HG02588 (cell line): Measurements from ENCODE around the gene GTF3C1.
A peak's percentile ranks its signal among the peaks of the same experiment; 100 is the strongest.

Experiments
- ATAC-seq: cut with Tn5 transposase; IDR thresholded peaks from one replicate; pipeline ENCODE4 v1.9.1; 2021; ENCODE audit warnings: mild to moderate bottlenecking, moderate library complexity; ENCODE audit not compliant: unreplicated experiment

GTF3C1 gene

DNA sequence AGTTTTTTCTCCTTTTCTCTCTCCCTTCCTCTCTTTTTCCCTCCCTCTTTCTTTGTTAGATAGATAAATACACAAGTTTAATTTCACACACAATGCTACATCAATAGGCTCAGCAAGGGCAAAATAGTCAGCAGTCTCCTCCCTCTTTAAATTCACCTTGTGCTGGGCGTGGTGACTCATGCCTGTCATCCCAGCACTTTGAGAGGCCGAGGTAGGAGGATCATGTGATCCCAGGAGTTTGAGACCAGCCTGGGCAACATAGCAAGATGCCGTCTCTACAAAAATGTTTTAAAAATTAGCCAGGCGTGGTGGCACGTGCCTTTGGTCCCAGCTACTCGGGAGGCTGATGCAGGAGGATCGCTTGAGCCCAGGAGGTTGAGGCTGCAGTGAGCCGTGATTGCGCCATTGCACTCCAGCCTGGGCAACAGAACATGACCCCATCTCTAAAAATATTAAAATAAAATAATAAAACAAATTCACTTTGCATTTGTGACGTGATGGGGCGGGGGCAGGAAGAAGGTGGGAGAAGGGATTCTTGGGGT, 120.3 kb downstream of the GTF3C1 start:
- no peak for ATAC-seq

DNA sequence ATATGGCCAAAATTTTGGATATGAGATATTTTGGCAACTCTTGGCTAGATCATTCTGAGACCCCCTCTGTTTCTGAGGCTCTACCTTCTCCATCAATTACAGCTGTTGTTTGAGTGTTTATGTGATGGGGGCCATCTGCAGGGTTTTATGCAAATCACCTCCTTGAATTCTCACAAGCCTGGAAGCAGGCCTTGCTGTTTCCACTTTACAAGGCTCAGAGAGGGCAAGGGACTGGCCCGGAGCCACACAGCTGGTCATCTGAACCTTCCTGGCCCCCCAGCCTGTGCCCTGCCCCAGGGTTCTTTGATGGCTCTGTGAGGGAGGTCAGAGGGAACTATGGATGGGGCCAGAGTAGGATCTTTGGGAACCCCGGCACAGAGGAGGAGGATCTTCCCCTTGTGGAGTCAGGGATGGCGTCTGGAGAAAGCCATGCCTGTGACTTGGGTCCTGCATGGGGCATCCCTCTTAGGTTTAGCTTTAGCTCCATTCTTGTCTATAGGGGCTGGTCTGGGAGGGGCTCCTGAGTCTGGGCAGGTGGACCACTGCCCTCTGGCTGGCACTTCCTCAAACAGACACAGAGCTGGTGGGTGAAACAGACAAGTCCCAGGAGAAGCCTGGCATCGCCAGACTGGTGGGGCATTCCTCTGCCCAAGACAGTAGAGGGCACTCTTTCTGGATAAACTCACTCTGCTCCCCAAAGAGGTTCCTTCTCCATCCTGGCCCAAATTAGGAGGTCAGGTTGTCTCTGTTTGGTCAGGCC, 121.5 kb downstream of the GTF3C1 start:
- no peak for ATAC-seq

DNA sequence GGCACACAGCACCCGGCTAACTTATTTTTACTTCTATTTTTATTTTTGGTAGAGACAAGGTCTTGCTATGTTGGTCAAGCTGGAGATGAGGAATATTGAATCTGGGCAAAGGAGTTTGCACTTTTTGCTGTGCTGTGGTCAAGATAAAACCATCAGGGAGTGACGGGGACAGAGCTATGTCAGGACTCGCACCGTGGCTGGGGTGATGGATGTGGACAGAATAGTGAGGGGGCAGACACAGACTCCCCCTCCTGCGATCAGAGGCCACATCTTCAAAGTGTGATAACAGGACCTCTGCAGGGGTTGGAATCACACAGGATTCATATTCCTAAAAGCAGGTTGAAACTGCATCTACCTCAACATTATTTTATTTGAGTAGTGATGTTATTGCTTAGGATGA, 122.2 kb downstream of the GTF3C1 start:
- ATAC-seq, result no peak

DNA sequence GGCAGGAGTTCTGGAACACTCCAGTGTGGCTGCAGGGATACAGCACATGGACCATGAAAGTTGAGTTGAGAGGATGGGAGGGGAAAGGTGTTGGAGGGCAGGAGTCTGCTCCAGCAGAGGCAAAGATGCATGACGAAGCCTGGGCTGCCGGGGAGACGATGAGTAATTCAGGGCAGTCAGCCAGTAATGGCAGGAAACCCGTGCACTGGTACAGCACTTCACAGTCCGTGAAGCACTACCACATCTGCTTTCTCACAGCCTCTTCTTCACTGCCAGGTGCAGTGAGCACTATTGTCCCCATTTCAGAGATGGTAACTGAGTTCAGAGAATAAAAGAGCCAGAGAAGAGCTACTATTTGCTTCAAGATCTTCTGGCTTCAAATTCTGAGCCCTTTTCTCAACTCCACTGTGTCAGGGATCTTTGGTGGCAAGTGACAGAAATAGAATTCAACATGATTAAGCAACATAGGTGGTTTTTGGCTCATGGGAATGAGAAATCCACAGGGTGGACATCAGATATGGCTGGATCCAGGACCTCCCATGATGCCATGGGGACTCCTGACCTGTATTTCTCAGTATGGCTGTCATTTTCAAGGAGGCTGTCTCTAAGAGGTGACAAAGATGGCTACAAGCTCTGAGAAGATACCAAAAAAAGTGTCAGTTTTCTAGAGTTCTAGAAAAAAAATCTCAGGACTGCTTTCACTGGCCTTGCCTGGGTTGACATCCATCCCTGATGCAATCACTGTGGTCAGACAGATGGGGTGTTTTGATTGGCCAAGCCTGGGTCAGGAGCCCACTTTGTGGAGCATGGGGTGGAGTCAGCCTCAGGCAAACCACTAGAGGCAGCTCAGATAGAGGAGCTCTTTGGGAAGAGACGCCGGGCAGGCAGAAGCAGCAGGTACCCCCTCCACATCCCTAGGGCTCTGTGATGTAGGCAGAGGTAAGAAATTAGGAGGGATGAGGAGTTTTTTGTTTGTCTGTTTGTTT, 123.0 kb downstream of the GTF3C1 start:
- peak; percentile 62 for ATAC-seq

DNA sequence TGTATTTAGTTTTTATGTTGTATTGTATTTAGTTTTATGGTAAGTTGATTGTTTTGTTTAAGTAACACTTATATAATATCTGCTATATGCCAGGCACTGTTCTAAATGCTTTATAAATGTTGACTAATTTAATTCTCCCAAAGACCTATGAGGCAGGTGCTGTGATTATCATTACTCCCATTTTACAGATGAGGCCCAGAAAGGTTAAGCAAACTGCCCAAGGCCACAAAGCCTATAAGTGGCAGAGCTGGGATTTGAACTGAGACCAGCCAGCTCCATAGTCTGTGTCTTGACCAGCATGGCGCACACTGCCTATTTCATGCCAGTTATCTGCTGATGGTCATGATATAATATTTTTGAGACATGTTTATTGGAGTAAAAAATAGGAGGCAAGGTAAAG, 123.8 kb downstream of the GTF3C1 start:
- no peak for ATAC-seq

DNA sequence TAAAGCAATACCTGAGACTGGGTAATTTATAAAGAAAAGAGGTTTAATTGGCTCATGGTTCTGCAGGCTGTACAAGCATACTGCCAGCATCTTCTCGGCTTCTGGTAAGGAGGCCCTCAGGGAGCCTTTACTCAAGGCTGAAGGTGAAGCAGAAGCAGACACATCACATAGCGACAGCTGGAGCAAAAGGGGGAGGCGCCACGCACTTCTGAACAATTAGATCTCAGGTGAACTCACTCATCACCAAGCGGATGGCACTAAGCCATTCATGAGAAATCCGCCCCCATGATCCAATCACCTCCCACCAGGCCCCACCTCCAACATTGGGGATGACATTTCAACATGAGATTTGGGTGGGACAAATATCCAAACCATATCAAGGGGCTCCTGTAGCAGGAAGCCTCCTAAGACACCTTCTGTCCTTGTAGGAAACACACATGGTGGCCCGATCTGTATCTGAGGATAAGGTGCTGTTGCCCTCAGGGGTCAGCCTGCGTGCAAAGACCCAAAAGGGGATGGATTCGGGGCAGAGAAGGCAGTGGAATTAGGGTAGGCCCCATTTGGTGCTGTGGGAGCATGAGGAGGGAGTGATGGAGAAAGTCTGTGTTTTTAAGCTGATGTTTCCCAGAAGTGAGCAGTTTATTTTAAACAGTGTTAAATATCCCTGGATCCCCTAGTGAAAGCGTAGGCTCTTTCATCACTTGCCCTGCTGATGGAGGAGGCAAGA, 124.8 kb downstream of the GTF3C1 start:
- no peak for ATAC-seq

DNA sequence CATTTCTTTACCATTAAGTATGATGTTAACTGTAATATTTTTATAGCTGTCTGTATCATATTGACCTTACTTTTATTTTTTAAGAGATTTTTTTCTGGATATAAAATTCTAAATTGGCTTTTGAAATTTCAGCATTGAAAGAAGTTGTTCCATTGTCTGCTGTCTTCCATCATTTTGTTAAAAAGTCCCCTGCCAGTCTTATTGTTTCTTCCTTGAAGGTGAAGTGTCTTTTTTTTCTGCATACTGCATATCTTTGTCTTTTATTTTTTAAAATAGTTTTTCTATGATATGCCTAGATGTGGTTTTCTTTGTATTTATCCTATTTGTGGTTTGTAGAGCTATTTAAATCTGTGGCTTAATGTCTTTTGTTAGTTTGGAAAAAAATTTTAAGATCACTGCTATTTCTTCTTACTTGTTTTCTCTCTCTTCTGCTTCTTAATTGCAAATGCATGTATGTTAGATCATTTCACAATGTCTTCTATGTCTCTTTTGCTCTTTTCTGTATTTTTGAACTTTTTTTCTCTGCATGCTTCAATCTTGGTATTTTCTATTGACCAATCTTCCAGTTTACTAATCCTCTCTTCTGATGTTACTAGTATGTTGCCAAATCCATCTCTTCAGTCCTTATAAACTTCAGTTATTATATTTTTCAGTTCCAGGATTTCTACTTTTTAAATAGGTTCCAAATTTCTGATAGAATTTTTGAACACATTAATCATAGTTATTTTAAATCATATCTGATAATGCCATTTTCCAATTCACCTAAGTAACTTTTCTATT, 127.6 kb downstream of the GTF3C1 start:
- ATAC-seq, result no peak

DNA sequence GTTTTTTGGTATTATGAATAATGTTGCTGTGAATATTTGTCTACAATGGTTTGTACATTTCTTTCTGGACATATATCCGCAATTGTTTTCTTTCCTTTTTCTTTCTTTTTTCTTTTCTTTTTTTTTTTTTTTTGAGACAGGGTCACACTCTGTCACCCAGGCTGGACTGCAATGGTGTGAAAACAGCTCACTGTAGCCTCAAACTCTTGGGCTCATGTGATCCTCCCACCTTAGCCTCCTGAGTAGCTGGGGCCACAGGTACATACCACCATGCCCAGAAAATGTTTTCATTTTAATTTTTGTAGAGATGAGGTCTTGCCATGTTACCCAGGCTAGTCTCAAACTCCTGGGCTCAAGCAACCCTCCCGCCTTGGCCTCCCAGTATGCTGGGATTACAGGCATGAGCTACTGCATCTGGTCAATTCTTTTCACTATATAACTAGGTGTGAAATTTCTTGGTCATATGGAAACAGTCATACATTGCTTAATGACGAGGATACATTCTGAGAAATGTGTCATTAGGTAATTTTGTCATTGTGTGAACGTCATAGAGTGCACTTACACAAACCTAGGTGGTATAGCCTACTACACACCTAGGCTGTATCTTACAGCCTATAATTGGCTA, 132.6 kb downstream of the GTF3C1 start:
- ATAC-seq, result no peak

DNA sequence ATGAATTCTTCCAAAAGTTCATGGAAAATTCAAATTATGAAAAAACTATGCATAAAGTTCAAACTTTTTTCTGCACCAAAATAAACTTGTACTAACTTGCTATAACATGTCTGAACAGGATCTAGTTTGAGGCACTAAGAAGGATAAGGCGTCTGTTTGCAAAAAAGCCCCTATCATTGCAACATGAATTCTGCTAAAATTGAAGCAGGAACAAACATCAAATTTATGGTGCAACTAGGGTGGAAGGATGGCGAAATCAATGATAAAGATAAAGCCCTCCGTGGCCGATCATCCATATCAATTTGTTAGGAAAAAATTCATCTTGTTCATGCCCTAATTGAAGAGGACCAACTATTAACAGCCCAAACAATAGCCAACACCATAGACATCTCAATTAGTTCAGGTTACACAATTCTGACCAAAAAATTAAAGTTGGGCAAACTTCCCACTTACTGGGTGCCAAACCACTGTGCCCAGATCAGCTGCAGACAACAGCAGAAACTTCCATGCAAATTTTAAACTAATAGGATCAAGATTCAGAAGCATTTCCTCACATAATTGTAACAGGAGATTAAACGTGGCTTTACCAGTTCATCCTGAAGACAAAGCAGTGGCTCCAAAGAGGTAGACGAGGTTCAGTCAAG, 134.8 kb downstream of the GTF3C1 start:
- no peak for ATAC-seq

DNA sequence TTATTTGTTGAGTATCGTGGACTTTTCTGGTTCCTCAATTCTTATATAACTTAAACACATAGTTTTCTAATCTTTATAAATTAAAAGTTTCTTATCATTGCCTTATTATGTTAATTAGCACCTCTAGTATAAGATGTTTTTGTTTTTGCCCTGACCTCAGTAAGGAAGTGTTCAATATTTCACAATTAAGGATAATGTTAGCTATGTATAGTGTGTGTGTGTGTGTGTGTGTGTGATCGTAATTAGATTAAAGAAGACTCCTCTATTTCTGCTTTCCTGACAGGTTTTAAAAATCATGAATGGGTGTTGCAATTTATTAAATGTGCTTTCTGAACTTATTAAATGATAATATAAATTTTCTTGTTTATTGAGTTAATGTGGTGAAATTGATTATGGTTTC, 135.8 kb downstream of the GTF3C1 start:
- ATAC-seq, result no peak

DNA sequence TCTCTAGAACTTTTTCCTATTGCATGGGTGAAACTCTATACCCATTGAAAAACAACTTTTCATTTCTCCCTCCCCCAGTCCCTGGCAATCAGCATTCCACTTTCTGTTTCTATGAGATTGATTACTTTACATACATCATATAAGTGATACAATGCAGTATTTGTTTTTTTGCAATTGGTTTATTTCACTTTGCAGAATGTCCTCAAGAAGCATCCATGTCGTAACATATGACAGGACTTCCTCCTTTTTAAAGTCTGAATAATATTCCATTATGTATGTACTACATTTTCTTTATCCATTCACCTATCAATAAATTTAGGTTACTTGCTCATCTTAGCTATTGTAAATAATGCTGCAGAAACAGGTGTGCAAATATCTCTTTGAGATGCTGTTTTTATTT, 139.0 kb downstream of the GTF3C1 start:
- no peak for ATAC-seq
